HepG2 (cell line): ENCODE results near the gene MRM1. TPM values are rescaled to one million over a fixed set of nuclear protein-coding genes. Genes with fewer than 3 reads are reported as not detected.

Experiments used
- ATAC-seq: fragments of 200-7000 bp; cut with Tn5 transposase; 3 replicates; pipeline ENCODE4 v1.9.1; 2020; ENCODE audit warnings: mild to moderate bottlenecking, moderate library complexity
- BruUV-seq: library from RNA; stranded (reverse); fragments of 400-500 nt; replicated peaks from 2 replicates; lab custom pipeline; 2021; lab: Mats Ljungman, UMichigan
- CTCF ChIA-PET: fragments of 300-600 bp; formaldehyde crosslinking; extraction: SDS; loops from one replicate; lab custom pipeline; 2021; ENCODE audit warnings: low total read pairs, inconsistent platforms, low intra/inter-chr PET ratio; lab: Yijun Ruan, JAX
- POLR2A ChIA-PET: fragments of 350-600 bp; sonication (Branson Sonifier 250); formaldehyde crosslinking; loops from one replicate; lab custom pipeline; 2020; ENCODE audit warnings: antibody characterized with exemption, inconsistent platforms; lab: Yijun Ruan, JAX
- DNase-seq: peaks from one replicate; pipeline ENCODE4 v3.0.0-alpha.2; 2015; ENCODE audit warnings: low spot score
- FAIRE-seq: peaks from 3 replicates; lab custom pipeline; 2011; peaks lifted over from hg19 to GRCh38; lab: Jason Lieb, UNC
- H2AFZ ChIP-seq: one replicate; pipeline ENCODE4 v1.6.1; 2011; ENCODE audit warnings: low read length, inconsistent platforms
- H3K27ac ChIP-seq: fragments of 300-600 bp; 3 replicates; pipeline ENCODE4 v1.8.0; 2011; ENCODE audit warnings: mixed run types, mild to moderate bottlenecking, mixed read lengths, low read length, inconsistent platforms; ENCODE audit not compliant: insufficient read depth; ENCODE audit errors: extremely low read length
- H3K27me3 ChIP-seq, 2 experiments: fragments of 200-600 bp in 1 of 2; 2 replicates in 1 of 2; 3 replicates in 1 of 2; pipeline versions ENCODE4 v1.6.0 to v1.8.0; 2011; ENCODE audit warnings: low read length in 2 of 2, mild to moderate bottlenecking in 2 of 2, moderate library complexity in 2 of 2, inconsistent platforms in 1 of 2; ENCODE audit not compliant: insufficient read depth in 2 of 2, control insufficient read depth in 1 of 2
- H3K36me3 ChIP-seq, 2 experiments: fragments of 200-600 bp in 1 of 2; replicated peaks in 1 of 2; 2 replicates in 1 of 2; 3 replicates in 1 of 2; pipeline versions ENCODE4 v1.5.1 to v1.8.0; 2011; ENCODE audit warnings: low read length in 2 of 2, inconsistent platforms in 1 of 2; ENCODE audit not compliant: insufficient read depth in 2 of 2, control insufficient read depth in 1 of 2
- H3K4me1 ChIP-seq: 2 replicates; pipeline ENCODE4 v1.5.1; 2012; ENCODE audit warnings: low read length, inconsistent platforms; ENCODE audit not compliant: insufficient read depth
- H3K4me2 ChIP-seq: 2 replicates; pipeline ENCODE4 v1.6.0; 2011; ENCODE audit warnings: low read depth, low read length, inconsistent platforms
- H3K4me3 ChIP-seq, 3 experiments: fragments of 200-600 bp in 1 of 3; sonication (generic), shearing (Covaris generic) in 1 of 3; replicated peaks in 1 of 3; 2 replicates each; pipeline ENCODE4 v1.5.1; 2011 to 2016; ENCODE audit warnings: low read length in 3 of 3, inconsistent platforms in 2 of 3, low read depth in 2 of 3, mild to moderate bottlenecking in 2 of 3, control low read depth in 1 of 3, mixed read lengths in 1 of 3; ENCODE audit not compliant: insufficient read depth in 1 of 3
- H3K79me2 ChIP-seq: one replicate; pipeline ENCODE4 v1.6.1; 2011; ENCODE audit warnings: low read length, inconsistent platforms; ENCODE audit not compliant: insufficient read depth
- H3K9ac ChIP-seq: 2 replicates; pipeline ENCODE4 v1.6.0; 2011; ENCODE audit warnings: mild to moderate bottlenecking, low read depth, low read length, inconsistent platforms; ENCODE audit not compliant: insufficient read depth
- H3K9me3 ChIP-seq: 2 replicates; pipeline ENCODE4 v1.5.1; 2012; ENCODE audit warnings: mild to moderate bottlenecking, low read length
- H4K20me1 ChIP-seq: 2 replicates; pipeline ENCODE4 v1.6.0; 2011; ENCODE audit warnings: inconsistent platforms, mild to moderate bottlenecking, low read length, moderate library complexity; ENCODE audit not compliant: insufficient read depth
- MNT ChIP-seq: fragments of 450-650 bp; IDR thresholded peaks from 2 replicates; pipeline ENCODE4 v1.6.1; 2016
- ZC3H4 ChIP-seq: sonication (generic); formaldehyde crosslinking; IDR thresholded peaks from 2 replicates; pipeline ENCODE4 v1.4.0; 2020; ENCODE audit warnings: missing genetic modification reagents, borderline replicate concordance
- ZNF224 ChIP-seq: sonication (generic); formaldehyde crosslinking; IDR thresholded peaks from 2 replicates; pipeline ENCODE4 v1.5.0; 2020; ENCODE audit warnings: mild to moderate bottlenecking, missing genetic modification reagents
- ZNF329 ChIP-seq: sonication (generic); formaldehyde crosslinking; IDR thresholded peaks from 2 replicates; pipeline ENCODE4 v1.9.0; 2021; ENCODE audit warnings: low read depth, mild to moderate bottlenecking, missing genetic modification reagents
- ZNF563 ChIP-seq: sonication (generic); formaldehyde crosslinking; IDR thresholded peaks from 2 replicates; pipeline ENCODE4 v1.8.0; 2022; ENCODE audit warnings: mild to moderate bottlenecking, moderate library complexity, missing genetic modification reagents
- WGBS: methylation state at CpG from one replicate; pipeline ENCODE4 v1.1.6; 2017; ENCODE audit warnings: low lambda C conversion rate; 5-methylcytosine and 5-hydroxymethylcytosine counted together
- in situ Hi-C: cut with HindIII; loops from 2 replicates; pipeline ENCODE4 v1.10.0; 2017; ENCODE audit warnings: low pct_unique_long_range_greater_than_20kb; ENCODE audit not compliant: extremely low pct_ligation_motif_present
- intact Hi-C: fragments of 100-400 bp; cut with micrococcal nuclease; formaldehyde crosslinking; loops from one replicate; pipeline ENCODE4 v1.10.0; 2022; ENCODE audit not compliant: unreplicated experiment
- polyA plus RNA-seq, 8 experiments: library from polyadenylated mRNA; depleted of rRNA in 3 of 8; stranded (reverse) in 7 of 8; unstranded in 1 of 8; fragments of >200 nt; fragmentation: Illumina TruSeq in 4 of 8; extraction: Trizol in 4 of 8; gene quantifications; 2 replicates each; pipeline versions ENCODE4 v1.2.1 to v1.2.3, GENCODE V29; 2011 to 2016; ENCODE audit warnings: low read depth in 4 of 8, missing spikeins in 1 of 8, mixed read lengths in 1 of 8; ENCODE audit not compliant: insufficient read depth in 1 of 8
- total RNA-seq, 5 experiments: library from RNA; depleted of rRNA; stranded (reverse); fragments of >200 nt; fragmentation: Illumina TruSeq; extraction: Trizol; gene quantifications; 2 replicates each; pipeline ENCODE4 v1.2.3, GENCODE V29; 2016; ENCODE audit warnings: low read depth in 1 of 5
- TF ChIP-seq, protein P1 (sequence below): fragments of 450-650 bp; IDR thresholded peaks from 2 replicates; pipeline ENCODE4 v1.6.1; 2017; ENCODE audit warnings: mild to moderate bottlenecking

The MRM1 gene
- total and polyA plus RNA-seq, 2 of the 13 experiments (the other 11 are each of a cell fraction or from before 2014, with no cell fraction given): 4.1 to 11.3 TPM

DNA sequence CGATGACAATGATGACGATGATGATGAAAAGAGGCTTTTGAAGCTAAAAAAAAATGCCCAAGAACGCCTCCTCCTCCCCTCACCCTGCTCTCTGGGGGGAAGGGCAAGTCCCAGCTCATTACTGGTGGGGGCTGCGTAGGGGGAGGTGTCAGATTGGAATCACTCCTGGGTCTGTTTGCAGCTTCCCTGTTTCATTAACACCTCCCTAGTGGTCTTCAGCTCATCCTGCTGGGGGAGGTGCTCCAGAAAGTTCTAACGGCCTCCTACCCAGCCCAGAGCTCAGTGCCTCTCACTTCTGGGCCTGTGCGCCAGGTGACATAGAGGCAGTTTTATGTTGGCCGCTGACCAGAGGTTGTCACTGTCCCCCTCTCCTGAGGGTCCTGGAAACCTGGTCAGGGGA lies 12.7 kb downstream of the MRM1 start:
- no TSS peak for BruUV-seq
- Histone ChIP-seq H2AFZ (no peak overlapping the region), H3K9me3 (no peaks in the 10 kb centered on the region), H3K9ac (no peak overlapping the region), H3K27me3 (no peaks in the 10 kb centered on the region), H4K20me1 (no peaks in the 10 kb centered on the region), H3K4me1 (no peaks in the 10 kb centered on the region), H3K27ac (no peak overlapping the region), H3K79me2 (no peaks in the 10 kb centered on the region), H3K4me3 (no peak overlapping the region), H3K36me3 (no peaks in the 10 kb centered on the region), H3K4me2 (no peak overlapping the region)
- 78% methylated on average over 7 of the region's 7 CpGs for WGBS
- DNase-seq (no peak), ATAC-seq (no peak), FAIRE-seq (no peak)
- intact Hi-C loops: no loop called here
- in situ Hi-C loops: loop anchor here (25.0 kb wide), 1 partner anchor 623 kb away; no protein-coding TSS in a partner anchor
- ChIA-PET POLR2A (no interaction called here), CTCF (no interaction called here)
- TF ChIP-seq, protein P1, sequence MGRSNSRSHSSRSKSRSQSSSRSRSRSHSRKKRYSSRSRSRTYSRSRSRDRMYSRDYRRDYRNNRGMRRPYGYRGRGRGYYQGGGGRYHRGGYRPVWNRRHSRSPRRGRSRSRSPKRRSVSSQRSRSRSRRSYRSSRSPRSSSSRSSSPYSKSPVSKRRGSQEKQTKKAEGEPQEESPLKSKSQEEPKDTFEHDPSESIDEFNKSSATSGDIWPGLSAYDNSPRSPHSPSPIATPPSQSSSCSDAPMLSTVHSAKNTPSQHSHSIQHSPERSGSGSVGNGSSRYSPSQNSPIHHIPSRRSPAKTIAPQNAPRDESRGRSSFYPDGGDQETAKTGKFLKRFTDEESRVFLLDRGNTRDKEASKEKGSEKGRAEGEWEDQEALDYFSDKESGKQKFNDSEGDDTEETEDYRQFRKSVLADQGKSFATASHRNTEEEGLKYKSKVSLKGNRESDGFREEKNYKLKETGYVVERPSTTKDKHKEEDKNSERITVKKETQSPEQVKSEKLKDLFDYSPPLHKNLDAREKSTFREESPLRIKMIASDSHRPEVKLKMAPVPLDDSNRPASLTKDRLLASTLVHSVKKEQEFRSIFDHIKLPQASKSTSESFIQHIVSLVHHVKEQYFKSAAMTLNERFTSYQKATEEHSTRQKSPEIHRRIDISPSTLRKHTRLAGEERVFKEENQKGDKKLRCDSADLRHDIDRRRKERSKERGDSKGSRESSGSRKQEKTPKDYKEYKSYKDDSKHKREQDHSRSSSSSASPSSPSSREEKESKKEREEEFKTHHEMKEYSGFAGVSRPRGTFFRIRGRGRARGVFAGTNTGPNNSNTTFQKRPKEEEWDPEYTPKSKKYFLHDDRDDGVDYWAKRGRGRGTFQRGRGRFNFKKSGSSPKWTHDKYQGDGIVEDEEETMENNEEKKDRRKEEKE: no peak
- no peak for TF ChIP-seq ZNF563 (CRISPR knock-in tag)
- no peak for TF ChIP-seq ZNF329 (CRISPR knock-in tag)
- TF ChIP-seq MNT: no peak
- no peak for TF ChIP-seq ZC3H4 (CRISPR knock-in tag)
- no peak for TF ChIP-seq ZNF224
- TF ChIP-seq, all 625 proteins: peak for 0
